AG04449 (cell line): Measurements from ENCODE around the gene UGT1A10.

ENCODE experiments used
- CTCF ChIA-PET: fragments of 350-600 bp; formaldehyde crosslinking; extraction: SDS; loops from one replicate; lab custom pipeline; 2021; ENCODE audit warnings: antibody characterized with exemption; lab: Yijun Ruan, JAX
- POLR2A ChIA-PET: fragments of 400-600, 350-600 bp; formaldehyde crosslinking; extraction: SDS; loops from one replicate; lab custom pipeline; 2020; ENCODE audit warnings: antibody characterized with exemption, inconsistent platforms; lab: Yijun Ruan, JAX
- DNase-seq: peaks from one replicate; pipeline ENCODE4 v3.0.0-alpha.2; 2010; ENCODE audit warnings: low read depth, low spot score
- H3K4me3 ChIP-seq: 2 replicates; pipeline ENCODE4 v1.5.1; 2011; ENCODE audit warnings: low read depth, mild to moderate bottlenecking, control low read depth, low read length
- CTCF ChIP-seq: IDR thresholded peaks from one replicate; pipeline ENCODE4 v1.5.1; 2011; ENCODE audit warnings: mild to moderate bottlenecking, moderate library complexity, low read length, control low read depth, inconsistent platforms; ENCODE audit not compliant: insufficient read depth; ENCODE audit errors: missing control alignments

Gene UGT1A10

DNA sequence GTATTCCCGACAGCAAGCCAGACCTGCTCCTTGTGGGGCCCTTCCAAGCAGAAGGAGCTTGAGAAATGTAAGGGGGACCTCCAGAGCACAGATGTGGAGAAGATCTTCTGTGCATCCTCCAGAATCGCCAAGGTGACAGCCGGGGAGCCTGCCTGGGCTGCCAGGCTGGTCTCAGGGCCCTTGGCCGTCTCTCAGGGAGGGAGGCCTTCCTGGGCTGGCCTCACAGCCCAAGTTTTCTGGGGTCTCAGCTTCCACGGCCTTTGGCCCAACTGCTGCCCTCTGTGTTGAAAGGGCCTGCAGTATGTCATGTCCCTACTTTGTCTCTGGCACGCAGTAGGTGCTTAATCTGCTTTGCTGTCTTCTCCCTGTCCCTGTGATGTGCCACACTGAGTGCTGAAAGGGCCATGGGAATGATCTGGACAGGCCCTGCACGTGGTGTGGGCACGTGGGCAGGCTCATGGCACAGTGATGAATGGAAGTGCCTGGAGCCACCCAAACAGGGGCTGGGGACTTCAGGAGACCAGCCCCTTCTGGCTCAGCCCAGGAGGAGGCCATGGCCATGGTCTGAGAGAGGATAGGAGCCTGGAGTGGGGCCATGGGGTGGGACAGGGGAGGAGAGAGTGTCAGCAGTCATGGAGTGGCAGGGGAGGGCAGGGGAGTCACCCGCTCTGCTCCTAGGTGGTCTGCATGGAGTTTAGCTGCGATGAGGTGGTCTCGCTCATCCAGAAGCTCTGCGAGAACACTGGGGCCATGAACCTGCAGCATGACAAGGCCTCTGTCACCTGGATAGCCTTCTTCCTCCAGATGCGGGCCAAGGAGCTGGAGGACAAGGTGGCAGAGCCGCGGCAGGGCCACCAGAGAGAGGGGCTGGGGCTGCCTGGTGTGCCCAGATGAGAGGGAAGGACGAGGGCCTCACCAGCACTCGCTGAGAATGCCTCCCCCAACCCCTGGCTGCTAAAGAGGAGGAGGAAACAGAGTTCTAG is 182.7 kb downstream of the UGT1A10 start:
- no peak for TF ChIP-seq CTCF
- H3K4me3 ChIP-seq: no peak overlapping the region
- DNase-seq: no peak
- ChIA-PET POLR2A (no interaction called here), CTCF (no interaction called here)

DNA sequence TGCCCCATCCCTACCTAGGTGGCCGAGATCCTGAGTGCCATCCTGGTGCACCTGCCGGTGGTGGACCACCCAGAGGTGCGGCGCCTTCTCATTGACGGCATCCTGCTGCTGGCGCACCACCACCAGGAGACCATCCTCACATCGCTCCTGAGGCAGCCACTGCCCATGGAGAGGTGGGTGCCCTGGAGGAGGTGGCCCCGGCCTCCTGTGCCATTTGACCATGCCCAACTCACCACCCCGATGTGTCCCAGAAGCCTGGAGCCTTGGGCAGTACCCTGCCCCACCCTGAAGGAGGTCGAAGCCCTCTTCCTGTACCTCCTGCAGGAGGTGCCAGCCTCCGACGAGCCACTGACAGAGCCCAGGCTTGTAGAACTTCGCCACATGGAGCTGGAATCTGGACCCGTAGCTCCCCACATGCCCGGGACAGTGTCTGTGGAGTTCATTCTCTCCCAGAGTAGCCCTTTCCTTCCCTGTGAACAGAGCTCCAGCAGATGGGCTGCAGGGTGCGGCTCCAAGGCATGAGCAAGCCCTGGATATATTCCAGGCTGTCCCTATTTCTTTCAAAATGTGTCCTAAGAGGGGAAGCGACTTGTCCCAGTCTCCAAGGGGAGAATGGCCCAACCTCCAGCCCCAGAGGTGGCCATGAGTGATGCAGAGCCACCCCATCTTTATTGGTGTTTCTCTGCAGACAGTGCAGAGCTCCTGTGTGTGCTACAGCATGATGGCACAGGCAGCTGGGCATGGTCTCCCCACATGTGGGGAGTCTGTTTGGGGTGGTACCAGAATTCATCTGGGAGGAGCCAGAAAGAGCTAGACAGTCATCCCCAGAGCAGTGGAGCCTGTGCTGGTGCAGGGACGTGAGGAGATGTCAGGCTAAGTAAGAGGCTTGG is 183.9 kb downstream of the UGT1A10 start:
- no peak for TF ChIP-seq CTCF
- no peak for DNase-seq
- POLR2A ChIA-PET: no interaction called here
- CTCF ChIA-PET: no interaction called here
- H3K4me3 ChIP-seq: no peak overlapping the region

GRCh38 chr2:233820774-233821105 is 184.5 kb downstream of the UGT1A10 start:
- H3K4me3 ChIP-seq: no peak overlapping the region
- CTCF ChIA-PET: no interaction called here
- POLR2A ChIA-PET: no interaction called here
- no peak for DNase-seq
- TF ChIP-seq CTCF: no peak

DNA sequence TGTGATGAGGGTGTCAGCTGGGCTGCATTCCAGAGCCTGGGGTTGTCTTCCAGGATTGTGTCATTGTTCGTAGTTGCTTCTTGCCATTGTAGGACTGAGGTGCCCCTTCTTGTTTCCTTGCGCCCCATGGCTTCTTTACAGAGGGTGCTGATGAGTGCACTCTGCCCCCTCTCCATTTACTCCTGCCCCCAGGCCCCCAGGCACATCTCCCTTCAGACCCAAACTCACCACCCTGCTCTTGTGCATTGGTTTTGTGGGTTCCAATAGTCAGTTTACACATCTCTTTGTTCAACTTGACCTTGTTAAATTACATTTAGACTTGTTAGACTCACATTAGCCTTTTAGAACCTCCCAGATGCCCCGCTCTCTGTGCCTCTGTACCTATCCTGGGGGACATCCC is 184.9 kb downstream of the UGT1A10 start:
- no peak for DNase-seq
- no peak for TF ChIP-seq CTCF
- H3K4me3 ChIP-seq: no peak overlapping the region
- ChIA-PET CTCF (no interaction called here), POLR2A (no interaction called here)

- no peak overlapping the region for H3K4me3 ChIP-seq
- DNase-seq: no peak
- no peak for TF ChIP-seq CTCF
- CTCF ChIA-PET: no interaction called here
- POLR2A ChIA-PET: no interaction called here
These were observed 185.5 kb downstream of the UGT1A10 start for GRCh38 chr2:233821709-233822100.
